Eye (tissue), 1 donor: Measurements from ENCODE around the gene NAV2.
"Not testable (repeated sequence)": the region's sequence is repeated elsewhere in the genome, so short reads cannot be mapped to it uniquely, and the experiment has no call there.

Source experiments
- DNase-seq: peaks from one replicate; pipeline ENCODE4 v3.0.0-alpha.2; 2015

The NAV2 gene

DNA sequence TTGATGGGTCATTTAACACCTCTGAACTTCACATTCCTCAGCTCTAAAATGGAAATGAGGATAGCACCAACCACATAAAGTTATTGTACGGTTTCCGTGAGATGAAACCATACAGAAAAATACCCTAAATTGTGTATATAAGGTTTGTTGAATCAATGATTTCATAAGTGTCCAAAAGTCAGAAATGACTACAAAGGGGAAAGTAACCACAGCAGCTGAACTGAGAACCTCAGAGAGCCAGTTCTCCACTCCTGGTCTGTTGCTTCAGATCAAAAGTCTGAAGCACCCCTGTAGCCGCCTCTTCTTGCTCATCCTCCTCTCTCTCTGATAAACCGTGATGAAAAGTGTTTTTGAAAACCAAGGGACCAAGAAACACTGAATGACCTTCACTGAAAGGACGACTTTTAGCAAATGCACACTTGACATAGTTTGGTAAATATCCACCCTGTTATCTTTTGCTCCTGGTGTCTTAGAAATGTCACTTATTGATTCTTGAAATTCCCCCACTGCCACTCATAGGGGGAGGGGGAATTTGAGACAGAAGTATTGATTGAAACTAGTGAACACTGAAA is 194.5 kb downstream of the NAV2 start:
- no peak for DNase-seq

DNA sequence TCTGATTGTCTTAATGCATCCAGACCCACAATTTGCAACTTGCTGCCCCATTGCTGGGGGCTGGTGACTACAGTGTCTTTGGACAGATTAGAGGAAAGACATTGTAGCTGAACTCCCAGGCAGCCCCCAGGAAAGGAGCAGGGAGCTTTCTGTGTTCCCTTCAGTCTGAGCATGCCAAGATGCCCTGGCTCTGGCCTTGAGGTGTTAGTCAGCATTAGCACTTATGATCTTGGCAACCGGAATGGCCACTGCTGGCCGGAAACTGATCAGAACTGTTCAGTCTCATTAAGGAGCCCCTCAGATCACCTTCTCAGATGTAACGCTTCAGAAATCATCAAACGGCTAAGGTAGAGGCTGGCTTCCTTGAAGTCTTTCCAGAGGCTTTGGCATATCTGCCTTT is 195.2 kb downstream of the NAV2 start:
- no peak for DNase-seq

DNA sequence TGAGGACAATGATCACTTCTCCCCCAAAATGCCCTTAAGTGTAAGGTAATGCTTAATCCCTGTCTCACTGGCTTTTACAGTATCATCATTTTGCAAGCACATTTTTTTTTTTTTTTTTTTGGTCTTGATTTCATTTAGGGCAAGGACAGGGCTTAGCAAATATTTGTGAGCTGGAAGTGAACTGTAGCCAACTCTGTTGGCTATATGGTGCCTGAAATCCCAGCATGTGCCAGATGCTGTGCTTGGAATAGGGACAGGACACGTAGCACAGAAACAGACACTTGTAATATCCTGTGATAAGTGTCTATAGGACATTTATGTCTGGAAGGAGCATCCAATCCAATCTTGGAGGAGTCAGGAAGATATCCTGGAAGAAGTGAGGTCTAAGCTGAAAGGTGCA is 198.3 kb downstream of the NAV2 start:
- no peak for DNase-seq

DNA sequence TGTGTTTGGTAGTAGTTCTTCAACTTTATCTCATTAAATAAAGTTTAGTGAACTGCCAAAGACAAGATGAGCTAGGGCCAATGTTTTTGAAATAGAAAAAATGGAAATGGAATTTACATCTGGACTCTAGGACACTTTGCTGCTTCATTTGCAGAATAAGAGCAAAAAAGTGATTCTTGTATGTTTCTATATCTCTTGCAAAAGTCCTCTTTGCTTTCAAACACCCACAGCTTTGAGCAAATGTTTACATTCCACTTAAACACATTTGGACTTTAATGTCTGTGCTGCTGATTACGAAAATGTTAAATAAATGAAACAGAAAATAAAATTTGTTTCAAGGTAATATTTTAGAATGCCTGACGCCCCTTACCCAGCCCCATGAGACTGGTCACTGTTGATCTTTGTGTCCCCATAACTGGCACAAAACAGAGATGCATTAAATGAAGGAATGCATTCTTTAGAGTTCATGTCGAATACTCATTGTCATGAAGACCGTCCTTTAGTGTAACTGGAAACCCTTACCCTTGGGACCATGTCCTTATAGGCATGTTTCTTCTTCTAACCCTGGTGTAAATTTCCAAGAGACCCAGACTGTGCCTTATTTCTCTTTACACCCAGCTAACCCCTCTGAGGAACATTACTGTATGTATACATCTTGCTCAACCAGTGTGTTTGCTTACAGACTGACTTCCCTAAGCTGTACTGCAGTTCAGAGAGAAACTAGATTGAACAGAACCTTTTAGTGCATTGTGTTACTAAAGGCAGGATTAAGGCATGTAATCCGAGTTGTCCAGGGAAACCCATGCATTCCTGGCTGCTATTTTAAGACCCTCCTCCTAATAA is 199.7 kb downstream of the NAV2 start:
- no peak for DNase-seq

DNA sequence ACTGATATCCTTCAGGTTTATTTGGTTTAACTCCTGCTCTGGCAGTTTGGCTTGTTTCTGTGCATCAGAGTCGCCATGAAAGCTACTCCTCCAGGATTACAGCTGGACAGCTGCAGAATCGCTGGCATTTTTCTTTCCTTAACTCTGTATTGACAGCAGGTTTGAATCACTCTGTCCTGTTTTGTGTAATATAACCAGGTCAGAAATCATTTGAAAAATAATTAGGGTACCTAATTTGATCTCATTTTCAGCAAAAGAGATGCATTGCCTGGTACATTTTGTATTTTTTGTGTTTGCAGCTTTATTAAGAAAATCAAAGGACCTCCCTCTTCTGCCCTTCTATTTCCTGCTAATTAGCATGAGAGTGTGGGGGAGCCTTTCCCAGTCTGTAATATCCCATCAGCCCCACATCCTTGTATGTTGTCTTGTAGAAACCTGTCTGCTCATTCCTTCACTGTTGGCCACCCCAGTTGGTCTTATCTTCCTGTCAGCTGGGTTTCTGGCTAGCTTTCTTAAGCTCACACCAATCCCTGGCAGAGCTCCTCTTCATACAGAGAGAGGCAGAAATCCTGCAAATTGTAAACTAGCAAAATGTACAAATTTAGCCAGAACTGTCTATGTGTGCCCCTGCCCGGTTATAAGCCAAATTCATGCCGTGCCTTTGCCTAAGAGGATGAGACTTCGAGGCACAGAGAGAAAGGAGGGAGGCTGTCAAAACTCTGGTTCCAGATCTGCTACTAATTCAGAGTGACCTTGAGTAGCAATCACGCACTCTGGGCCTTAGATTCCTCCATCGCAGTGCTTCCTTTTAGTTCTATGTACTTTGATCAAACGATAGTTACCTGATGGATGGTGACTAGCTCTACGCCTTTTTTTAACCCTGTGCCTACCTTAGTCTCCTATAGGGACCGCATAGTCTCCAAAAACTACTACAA is 200.6 kb downstream of the NAV2 start:
- DNase-seq = peak; percentile 42

DNA sequence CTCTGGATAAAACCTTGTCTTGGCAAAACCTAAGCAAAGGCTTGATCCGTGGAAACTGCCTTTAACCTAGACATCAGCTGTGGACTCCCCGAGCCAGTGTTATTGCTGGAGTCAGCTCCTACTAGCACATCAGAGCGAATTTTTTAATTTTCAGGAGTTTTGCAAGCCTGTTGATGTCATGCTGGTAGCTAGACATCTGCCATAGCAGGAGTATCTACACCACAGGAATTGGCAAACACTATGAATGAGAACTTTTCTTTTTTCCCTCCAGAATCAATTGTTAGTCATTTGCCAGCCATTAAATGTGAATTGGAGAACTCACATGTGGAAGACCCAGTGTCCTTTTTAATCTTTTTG is 201.2 kb downstream of the NAV2 start:
- no peak for DNase-seq

DNA sequence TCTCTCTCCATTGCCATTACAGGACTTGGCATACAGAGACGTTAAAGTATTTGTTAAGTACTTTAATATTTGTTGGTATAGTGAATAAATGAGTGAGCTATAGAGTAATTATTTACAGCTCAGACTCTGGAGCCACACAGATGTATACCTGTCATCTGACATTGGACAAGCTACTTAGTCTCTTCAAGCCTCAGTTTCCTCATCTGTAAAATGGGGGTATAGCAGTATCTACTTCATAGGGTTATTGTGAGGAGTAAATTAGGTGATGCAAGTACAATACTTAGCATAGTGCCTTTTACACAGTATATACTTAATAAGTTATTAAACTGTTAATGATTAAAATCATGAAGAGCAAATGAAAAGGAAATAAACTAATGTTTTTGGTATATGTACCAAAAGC is 203.2 kb downstream of the NAV2 start:
- no peak for DNase-seq

DNA sequence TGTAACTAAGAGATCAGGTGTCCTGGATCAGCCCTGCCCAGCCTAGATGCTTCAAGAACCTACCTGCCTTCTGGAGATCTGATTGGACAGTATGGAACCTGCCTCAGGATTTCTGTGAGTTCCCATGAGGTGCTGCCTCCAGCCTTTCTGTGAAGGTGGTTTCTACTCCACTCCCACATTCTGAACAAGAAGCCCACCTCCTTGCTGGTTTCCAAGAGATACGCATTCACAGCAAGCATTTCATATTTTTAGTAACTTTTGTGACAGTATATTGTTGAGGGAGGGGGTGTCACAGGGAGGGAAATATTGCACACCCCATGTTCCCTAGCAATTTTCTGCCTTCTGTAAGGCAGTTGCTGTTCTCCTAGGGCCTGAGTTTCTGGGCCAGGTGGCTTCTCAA is 204.4 kb downstream of the NAV2 start:
- no peak for DNase-seq

DNA sequence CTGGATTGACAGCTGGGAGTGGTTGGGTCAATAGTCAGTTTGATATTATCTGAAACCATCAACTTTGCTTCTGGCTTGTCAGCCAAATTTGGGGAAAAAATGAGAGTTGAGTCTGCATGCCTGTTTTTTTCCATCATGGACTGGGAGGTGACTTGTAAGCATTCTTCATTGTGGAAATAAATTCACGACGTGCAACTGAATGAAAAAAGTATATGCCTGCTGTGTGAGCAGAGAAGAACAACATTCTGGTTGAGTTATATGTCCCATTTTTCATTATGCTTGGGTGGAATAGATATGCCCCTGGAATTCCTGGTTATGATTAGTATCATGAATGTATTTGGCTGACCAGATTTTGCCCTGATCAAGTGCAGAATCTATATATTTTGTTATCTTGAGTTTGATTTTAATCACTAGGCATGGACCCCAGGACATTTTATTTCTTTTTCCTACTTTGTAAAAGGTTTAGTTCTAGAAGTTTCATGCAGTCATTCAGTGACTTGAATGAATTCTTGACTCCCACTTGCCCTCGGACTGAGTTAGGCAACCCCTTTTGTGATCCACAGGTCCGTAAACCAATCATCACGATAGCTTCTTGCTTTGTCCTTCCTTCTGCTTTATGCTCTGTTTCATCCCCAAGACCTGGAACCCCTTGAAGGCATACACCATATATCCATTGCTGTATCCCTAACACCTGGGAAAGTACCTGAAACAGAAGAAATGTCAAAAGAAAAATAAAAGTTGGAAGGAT is 205.8 kb downstream of the NAV2 start:
- DNase-seq = no peak

DNA sequence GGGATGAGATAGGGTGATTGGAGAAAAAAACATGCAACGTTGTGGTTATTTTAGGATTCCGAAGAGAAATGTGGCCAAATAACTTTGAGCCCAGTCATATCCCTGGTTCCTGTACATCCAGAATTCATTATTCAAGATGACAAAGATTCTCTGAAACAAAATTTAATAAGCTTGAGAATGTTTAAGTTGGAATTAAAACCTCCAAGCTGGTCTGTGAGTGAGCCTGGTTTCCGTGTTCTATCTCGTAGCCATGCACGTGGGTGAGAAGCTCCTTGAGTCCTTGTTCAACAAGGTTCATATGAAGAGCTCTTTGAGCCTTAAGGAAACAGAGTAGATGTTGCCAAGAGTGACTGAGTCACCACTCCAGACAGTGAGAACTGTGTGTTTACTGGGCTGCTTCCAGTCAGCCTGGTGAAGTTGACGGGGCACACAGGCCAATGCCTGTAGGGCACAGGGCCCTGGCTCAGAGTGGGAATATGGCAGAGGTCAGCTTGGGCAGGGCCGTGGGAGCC is 206.5 kb downstream of the NAV2 start:
- peak; percentile 10 for DNase-seq

DNA sequence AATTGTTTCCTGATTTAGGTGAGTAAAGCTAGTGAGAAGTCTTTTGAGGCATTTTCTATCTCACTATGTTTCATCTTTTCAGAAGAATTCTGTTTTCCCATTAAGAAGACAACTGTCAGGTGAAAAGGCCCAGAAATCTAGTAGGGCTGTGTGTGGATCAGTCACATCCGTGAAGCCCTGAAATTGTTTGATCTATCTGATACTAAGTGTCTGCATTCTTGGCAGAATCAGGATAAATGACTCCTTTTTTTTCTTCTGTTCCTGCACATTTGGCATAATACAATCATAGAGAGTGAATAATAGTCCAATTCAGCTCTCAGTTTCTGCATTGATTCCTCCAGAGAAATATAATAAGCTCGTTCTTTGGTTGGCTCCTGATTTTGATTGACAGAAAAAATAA is 208.3 kb downstream of the NAV2 start:
- DNase-seq = no peak

DNA sequence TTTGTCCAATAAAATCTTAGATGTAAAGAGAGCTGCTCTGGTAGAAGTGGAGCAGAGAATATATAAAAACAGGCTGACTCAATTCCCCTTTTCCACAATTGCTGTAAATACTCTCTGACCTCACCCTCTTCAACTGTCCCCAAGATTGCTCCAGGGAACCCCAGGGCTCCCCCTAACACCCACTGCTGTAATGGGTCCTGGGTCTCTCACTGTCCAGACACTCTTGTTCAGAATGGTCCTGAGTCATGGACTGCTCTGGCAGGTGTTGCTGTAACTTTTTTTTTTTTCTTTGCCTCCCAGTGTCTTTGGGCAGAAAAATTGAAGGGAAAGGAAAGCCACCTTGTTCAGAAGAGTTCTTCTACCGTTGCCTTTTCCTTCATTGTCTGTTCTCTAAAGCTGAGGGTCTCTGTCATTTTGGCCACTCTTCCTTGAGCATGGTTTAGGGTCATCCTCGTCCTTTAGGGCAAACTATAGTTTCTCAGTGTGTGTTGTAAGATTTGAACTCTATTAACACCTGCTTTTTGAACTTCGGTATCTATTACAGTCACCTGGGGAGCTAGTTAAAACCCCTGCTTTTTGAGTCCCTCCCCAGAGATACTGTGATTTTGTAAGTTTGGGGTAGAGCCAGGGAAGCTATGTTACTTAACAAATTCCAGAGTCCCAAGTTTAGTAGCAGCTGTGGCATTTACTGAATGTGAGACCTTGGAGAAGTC is 209.5 kb downstream of the NAV2 start:
- no peak for DNase-seq

DNA sequence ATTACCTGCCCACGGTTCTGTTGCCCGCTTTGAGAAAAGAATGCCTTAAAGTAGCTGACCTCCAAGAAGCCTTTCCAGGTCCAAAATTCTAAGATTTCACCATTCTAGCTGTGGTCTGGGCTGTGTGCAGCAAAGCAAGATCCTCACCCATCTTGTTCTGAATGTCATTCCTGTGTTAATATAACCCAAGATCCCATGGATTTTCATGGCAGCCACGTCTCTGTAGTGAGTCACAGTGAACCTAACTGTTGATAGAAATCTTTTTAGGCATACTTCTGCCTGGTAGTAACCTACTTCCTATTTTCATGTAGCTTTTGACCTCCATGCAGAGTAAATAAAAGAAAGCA is 210.0 kb downstream of the NAV2 start:
- DNase-seq = no peak

DNA sequence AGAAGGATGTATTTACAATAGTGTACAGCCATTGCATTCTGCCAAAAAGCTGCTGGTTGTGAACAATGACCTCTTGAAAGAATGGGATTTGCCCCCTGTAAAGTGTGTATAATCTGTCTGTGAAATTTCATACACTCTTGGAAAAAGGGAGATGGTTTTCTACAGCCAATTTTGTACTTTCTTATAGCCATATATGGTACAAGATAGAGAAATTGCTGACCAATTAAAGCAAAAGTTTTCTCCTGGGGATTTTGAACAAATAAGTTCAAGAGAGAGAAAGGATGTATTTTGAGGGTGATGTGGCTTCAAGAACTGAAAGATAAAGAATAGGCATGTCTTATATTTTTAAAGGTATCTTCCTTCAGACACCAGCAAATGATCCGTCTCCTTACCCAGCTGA is 211.0 kb downstream of the NAV2 start:
- DNase-seq = no peak

DNA sequence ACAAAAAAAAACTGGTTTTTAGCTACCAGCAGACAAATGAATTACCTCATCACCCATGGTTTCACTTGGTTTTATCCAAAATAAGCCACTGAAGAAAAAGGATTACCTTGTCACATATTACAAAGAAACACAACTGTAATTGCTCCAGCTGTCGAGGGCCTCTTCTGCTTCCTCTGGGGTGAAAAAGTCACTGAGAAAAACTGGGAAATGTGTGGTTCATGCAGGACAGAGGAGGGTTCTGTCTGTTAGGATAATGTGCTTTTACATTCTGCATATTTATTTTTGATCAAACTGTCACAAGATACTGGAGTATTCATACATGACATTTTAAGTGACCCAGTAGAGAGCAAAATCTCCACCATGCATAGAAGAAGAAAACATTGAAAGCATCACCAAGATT is 211.7 kb downstream of the NAV2 start:
- peak; percentile 12 for DNase-seq

DNA sequence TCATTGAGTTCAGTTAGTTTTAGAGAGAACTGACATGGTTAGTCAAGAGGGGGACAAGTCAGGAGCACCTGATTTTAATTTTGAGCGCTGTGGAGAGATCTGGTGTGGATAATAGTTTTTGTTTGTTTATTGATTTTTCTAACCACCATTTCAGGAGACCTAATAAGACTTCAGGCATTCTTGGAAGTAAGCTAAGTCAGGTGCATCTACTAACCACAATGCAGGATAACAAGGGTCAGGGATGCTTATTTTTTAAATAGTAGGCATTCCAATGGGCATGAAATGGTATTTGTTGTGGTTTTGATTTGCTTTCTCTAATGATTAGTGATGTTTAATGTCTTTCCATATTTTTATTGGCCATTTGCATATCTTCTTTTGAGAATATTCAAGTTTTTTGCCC is 212.1 kb downstream of the NAV2 start:
- DNase-seq = no peak

DNA sequence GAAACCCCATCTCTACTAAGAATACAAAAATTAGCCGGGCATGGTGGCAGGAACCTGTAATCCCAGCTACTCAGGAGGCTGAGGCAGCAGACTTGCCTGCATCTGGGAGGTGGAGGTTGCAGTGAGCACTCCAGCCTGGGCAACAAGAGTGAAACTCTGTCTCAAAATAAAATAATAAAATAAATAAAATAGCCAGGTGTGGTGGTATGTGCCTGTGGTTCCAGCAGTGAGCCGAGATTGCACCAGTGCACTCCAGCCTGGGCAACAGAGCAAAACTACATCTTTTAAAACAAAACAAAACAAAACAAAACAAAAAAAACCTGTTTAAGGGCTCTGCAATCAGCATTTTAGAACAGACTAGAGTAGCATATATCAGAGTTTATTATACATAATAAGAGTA is 214.8 kb downstream of the NAV2 start:
- not testable (repeated sequence) for DNase-seq

DNA sequence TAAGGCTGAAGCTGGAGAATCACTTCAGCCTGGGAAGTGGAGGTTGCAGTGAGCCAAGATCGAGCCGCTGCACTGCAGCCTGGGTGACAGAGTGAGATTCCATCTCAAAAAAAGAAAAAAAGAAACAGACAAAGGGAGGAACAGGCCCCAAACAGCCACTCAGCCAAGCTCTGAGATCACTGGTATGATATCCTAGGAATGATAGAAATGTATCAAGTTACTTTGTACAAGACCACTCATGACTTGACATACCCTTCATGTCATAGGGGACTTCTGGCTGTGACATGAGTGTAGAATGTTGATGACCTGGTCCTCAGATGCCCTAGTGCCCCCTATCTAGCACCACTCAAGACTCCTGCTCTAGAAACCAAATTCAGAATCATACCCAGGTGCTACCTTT is 216.5 kb downstream of the NAV2 start:
- no peak for DNase-seq

DNA sequence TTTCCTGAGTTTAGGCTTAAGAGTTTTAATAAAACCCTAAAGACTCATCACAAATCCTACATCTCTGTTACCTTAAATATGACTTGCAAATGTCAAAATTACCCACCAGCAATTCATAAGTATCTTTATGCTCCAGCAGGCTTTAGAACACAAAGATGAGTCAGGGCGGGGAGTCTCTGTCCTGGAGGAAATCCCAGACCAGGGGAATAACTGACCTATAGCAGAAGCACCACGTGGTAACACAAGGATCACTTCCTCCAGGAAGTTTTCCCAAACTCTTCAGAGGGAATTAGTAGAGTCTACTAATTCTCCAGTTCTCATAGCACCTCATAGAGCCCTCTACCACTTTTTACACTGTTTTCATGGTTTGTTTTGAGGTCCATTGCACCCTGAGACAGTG is 217.0 kb downstream of the NAV2 start:
- no peak for DNase-seq

DNA sequence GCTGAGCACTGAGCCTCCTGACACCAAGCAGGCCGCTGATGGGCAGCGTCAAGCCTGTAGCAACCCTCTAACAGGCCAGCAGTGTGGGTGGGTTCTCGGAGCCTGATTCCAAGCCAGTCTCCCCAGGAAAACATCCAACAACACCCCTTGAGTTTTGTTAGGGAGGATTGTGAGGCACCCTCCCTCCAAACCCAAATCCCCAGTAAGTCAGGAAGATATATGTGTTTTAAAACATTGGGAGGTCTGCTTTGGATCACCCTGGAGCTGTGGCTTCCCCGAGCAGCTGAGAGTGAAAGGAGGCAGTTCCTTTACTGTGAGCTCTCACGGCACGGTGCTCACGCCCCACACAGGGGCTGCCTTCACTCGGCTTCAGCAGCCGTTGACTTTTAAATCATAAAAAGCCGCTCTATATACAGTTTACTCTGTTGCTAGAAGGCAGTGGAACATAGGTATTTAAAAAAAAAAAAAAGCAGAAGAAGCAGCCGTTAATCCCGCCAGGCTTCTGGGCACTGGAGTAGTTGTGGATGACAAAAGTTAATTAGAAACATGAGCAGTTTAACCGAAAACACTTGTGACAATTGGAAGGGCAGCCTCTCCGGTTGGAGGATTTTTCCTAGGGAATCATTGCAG is 218.6 kb downstream of the NAV2 start:
- peak; percentile 76 for DNase-seq

DNA sequence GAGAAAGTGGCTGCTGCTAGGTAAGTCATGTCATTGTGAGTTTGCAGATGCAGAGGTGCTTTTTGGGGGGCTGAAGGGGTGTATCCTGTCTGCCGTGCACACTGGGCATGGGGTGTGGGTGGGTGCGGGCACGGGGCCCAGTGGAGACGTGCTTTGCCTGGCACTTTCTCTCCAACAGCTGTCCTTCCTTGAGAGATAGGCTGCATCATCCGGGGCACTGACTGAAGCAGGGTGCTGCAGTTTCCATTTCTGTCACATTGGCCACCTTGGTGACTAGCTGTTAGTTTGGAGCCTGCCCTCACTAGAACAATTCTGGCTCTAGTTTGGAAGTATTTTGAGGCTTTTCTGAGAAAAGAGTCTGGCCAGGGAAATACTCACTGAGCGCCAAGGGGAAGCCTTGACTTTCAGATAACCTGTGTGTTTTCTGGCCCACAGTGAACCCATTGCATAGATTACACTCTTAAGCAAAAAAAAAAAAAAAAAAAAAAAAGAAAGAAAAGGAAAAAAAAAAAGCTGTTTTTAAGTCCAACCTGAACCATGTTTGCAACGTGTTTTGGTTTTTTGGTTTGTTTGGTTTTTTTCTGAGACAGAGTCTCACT is 219.2 kb downstream of the NAV2 start:
- no peak for DNase-seq
